Skeletal muscle tissue (tissue), 4 donors: ENCODE results near the gene LRRC3. TPM values are rescaled to one million over a fixed set of nuclear protein-coding genes. Genes with fewer than 3 reads are reported as not detected.
A peak's percentile ranks its signal among the peaks of the same experiment; 100 is the strongest.
"Not testable (repeated sequence)": the region's sequence is repeated elsewhere in the genome, so short reads cannot be mapped to it uniquely, and the experiment has no call there.

ENCODE experiments used
- H3K27ac ChIP-seq: one replicate; pipeline ENCODE4 v1.7.0; 2013; ENCODE audit warnings: mild to moderate bottlenecking, low read depth, low read length, inconsistent platforms
- H3K27me3 ChIP-seq, 3 donors: one replicate each; pipeline ENCODE4 v1.7.0; 2013; ENCODE audit warnings: low read length in 3 of 3; ENCODE audit not compliant: control insufficient read depth in 3 of 3, insufficient read depth in 3 of 3
- H3K36me3 ChIP-seq, 3 donors: one replicate each; pipeline ENCODE4 v1.7.0; 2013; ENCODE audit warnings: low read length in 3 of 3; ENCODE audit not compliant: control insufficient read depth in 3 of 3, insufficient read depth in 3 of 3
- H3K4me1 ChIP-seq, 3 donors: one replicate each; pipeline ENCODE4 v1.7.0; 2013; ENCODE audit warnings: low read length in 3 of 3, mild to moderate bottlenecking in 3 of 3; ENCODE audit not compliant: control insufficient read depth in 3 of 3, insufficient read depth in 3 of 3
- H3K4me3 ChIP-seq, 3 donors: one replicate each; pipeline ENCODE4 v1.7.0; 2013; ENCODE audit warnings: low read length in 3 of 3
- H3K9ac ChIP-seq, 3 donors: one replicate each; pipeline ENCODE4 v1.7.0; 2013; ENCODE audit warnings: low read length in 3 of 3, mild to moderate bottlenecking in 3 of 3, moderate library complexity in 2 of 3, low read depth in 1 of 3
- H3K9me3 ChIP-seq, 3 donors: one replicate each; pipeline ENCODE4 v1.7.0; 2013; ENCODE audit warnings: low read length in 3 of 3; ENCODE audit not compliant: control insufficient read depth in 3 of 3
- total RNA-seq: library from RNA; depleted of rRNA; stranded (reverse); fragments of >200 nt; gene quantifications from one replicate; pipeline ENCODE4 v1.2.3, GENCODE V29; 2014
- donor health status: Osteomylitis.

LRRC3 gene
- total RNA-seq, 1 donor from 2014 or later: 0.52 TPM

- peaks cover 0 to 4% (median 0%) of the 10 kb centered on the region in 3 donors for H3K4me1 ChIP-seq
- no peaks in the 10 kb centered on the region for H3K9me3 ChIP-seq
- no peaks in the 10 kb centered on the region for H3K36me3 ChIP-seq
- no peak overlapping the region for H3K4me3 ChIP-seq
- no peak overlapping the region for H3K9ac ChIP-seq
- H3K27ac ChIP-seq: no peak overlapping the region
- peaks cover 0 to 23% (median 13%) of the 10 kb centered on the region in 3 donors for H3K27me3 ChIP-seq
These were observed 23.0 kb downstream of the LRRC3 start for GRCh38 chr21:44478124-44478800.

- Histone ChIP-seq H3K36me3 (no peaks in the 10 kb centered on the region), H3K4me1 (peaks cover 0 to 4% (median 0%) of the 10 kb centered on the region in 3 donors), H3K27ac (no peak overlapping the region), H3K9me3 (no peaks in the 10 kb centered on the region), H3K4me3 (no peak overlapping the region), H3K27me3 (peaks cover 3 to 25% (median 18%) of the 10 kb centered on the region in 3 donors), H3K9ac (no peak overlapping the region)
These were observed 23.5 kb downstream of the LRRC3 start for GRCh38 chr21:44478801-44479167.

- not testable (repeated sequence) for H3K4me1 ChIP-seq, H3K9me3 ChIP-seq, H3K36me3 ChIP-seq, H3K4me3 ChIP-seq, H3K9ac ChIP-seq, H3K27ac ChIP-seq
- H3K27me3 ChIP-seq: peaks cover 8 to 22% (median 21%) of the 10 kb centered on the region in 3 donors
These were observed 24.4 kb downstream of the LRRC3 start for GRCh38 chr21:44479556-44480199.

GRCh38 chr21:44480200-44481053 lies 25.1 kb downstream of the LRRC3 start:
- H3K9ac ChIP-seq: no peak overlapping the region
- no peak overlapping the region for H3K27ac ChIP-seq
- no peaks in the 10 kb centered on the region for H3K9me3 ChIP-seq
- H3K36me3 ChIP-seq: no peaks in the 10 kb centered on the region
- peaks cover 0 to 4% (median 0%) of the 10 kb centered on the region in 3 donors for H3K4me1 ChIP-seq
- H3K4me3 ChIP-seq: no peak overlapping the region
- H3K27me3 ChIP-seq: peaks cover 8 to 22% (median 21%) of the 10 kb centered on the region in 3 donors

- no peaks in the 10 kb centered on the region for H3K36me3 ChIP-seq
- H3K27me3 ChIP-seq: peaks cover 12 to 26% (median 17%) of the 10 kb centered on the region in 3 donors
- no peak overlapping the region for H3K27ac ChIP-seq
- H3K9ac ChIP-seq: no peak overlapping the region
- H3K4me1 ChIP-seq: peaks cover 0 to 4% (median 0%) of the 10 kb centered on the region in 3 donors
- no peaks in the 10 kb centered on the region for H3K9me3 ChIP-seq
- no peak overlapping the region for H3K4me3 ChIP-seq
These were observed 27.4 kb downstream of the LRRC3 start for GRCh38 chr21:44482581-44483287.

GRCh38 chr21:44483288-44484237 lies 28.3 kb downstream of the LRRC3 start:
- Histone ChIP-seq H3K9me3 (no peaks in the 10 kb centered on the region), H3K9ac (no peak overlapping the region), H3K4me3 (no peak overlapping the region), H3K27me3 (peaks cover 12 to 23% (median 15%) of the 10 kb centered on the region in 3 donors), H3K4me1 (no peaks in the 10 kb centered on the region), H3K36me3 (no peaks in the 10 kb centered on the region), H3K27ac (no peak overlapping the region)

GRCh38 chr21:44484498-44485253 lies 29.4 kb downstream of the LRRC3 start:
- Histone ChIP-seq H3K27ac (no peak overlapping the region), H3K4me1 (no peaks in the 10 kb centered on the region), H3K9me3 (no peaks in the 10 kb centered on the region), H3K27me3 (peaks cover 15 to 20% (median 18%) of the 10 kb centered on the region in 3 donors), H3K36me3 (no peaks in the 10 kb centered on the region), H3K9ac (no peak overlapping the region), H3K4me3 (no peak overlapping the region)

- peak overlapping the region in 1 of 3 donors; percentile 41 for H3K4me3 ChIP-seq
These were observed 30.0 kb downstream of the LRRC3 start for GRCh38 chr21:44485254-44485793.

More at GRCh38 chr21:44485254-44485793, 30.0 kb downstream of the LRRC3 start:
- H3K27me3 ChIP-seq: peaks cover 15 to 20% (median 18%) of the 10 kb centered on the region in 3 donors
- no peaks in the 10 kb centered on the region for H3K36me3 ChIP-seq
- H3K9ac ChIP-seq: no peak overlapping the region
- no peak overlapping the region for H3K27ac ChIP-seq
- no peaks in the 10 kb centered on the region for H3K4me1 ChIP-seq
- H3K9me3 ChIP-seq: no peaks in the 10 kb centered on the region
